ENCODE data around the gene CD84. TPM values are rescaled to one million over a fixed set of nuclear protein-coding genes. Genes with fewer than 3 reads are reported as not detected.

The CD84 gene
- polyA plus RNA-seq, 1 of the 3 experiments (the other 2 are of a cell fraction) = not detected

DNA sequence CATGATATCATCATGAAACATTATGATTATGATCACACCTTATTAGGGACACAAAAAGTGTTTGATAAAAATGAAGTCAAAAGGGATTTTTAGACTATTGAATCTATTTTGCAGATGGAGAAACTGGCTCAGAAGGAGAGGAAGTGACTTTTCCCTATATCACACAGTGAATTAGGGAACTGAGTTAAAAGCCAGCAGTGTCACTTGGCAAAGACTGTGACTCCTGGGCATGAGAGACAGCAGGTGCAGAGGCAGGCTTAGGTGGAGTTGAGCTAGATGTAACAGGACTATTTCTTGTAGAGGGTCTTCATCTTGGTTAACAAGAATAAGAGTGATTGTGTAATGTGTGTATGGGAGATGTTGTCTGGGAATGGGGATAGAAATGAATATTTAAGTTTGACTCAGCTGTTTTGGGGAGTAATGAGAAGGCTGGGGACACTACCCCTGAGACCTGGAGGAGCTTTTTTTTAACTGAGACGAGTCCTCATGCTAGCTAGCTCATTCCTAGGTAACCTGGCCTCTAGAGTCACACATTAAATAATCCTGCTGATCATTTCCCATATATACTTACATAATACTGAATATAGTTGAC, 1.0 kb upstream of the CD84 start:
- H3K27me3 ChIP-seq (ENCODE audit: insufficient read depth) = no peaks in the 10 kb centered on the region
- no peak overlapping the region for H3K4me2 ChIP-seq
- H3K9me2 ChIP-seq = 0 out of 2 replicates have a peak, but pooled peaks cover 3% of the 10 kb centered on the region
- H3K4me3 ChIP-seq (ENCODE audit: low read depth in 2 of 2, low read length in 1 of 2) = no peak overlapping the region
- no peak for TF ChIP-seq RXRA (IDR thresholded peaks at IDR 0.05; ENCODE audit: borderline replicate concordance, low read depth)
- TF ChIP-seq SMC3 (IDR thresholded peaks at IDR 0.05; ENCODE audit: low read depth, low read length) = no peak
- no peak for TF ChIP-seq FOXJ3 (CRISPR knock-in tag; IDR thresholded peaks at IDR 0.05)
- no peak for TF ChIP-seq GATA2 (CRISPR knock-in tag; IDR thresholded peaks at IDR 0.05)
- no peak for TF ChIP-seq EP300 (IDR thresholded peaks at IDR 0.05; ENCODE audit: borderline replicate concordance in 1 of 2, low read depth in 1 of 2, low read length in 1 of 2)
- no peak for TF ChIP-seq EZH2phosphoT487 (IDR thresholded peaks at IDR 0.05; ENCODE audit: borderline replicate concordance, low read depth)
- no peak for TF ChIP-seq TEAD4 (IDR thresholded peaks at IDR 0.05; ENCODE audit: borderline replicate concordance, insufficient read depth)
- TF ChIP-seq, protein P1, sequence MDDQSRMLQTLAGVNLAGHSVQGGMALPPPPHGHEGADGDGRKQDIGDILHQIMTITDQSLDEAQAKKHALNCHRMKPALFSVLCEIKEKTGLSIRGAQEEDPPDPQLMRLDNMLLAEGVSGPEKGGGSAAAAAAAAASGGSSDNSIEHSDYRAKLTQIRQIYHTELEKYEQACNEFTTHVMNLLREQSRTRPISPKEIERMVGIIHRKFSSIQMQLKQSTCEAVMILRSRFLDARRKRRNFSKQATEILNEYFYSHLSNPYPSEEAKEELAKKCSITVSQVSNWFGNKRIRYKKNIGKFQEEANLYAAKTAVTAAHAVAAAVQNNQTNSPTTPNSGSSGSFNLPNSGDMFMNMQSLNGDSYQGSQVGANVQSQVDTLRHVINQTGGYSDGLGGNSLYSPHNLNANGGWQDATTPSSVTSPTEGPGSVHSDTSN (IDR thresholded peaks at IDR 0.05) = no peak
- no peaks in the 10 kb centered on the region for H3F3A ChIP-seq (replicated peaks; ENCODE audit: insufficient read depth)
- no peak overlapping the region for H3K27ac ChIP-seq (ENCODE audit: low read depth in 2 of 2, low read length in 1 of 2)
- no peaks in the 10 kb centered on the region for H4K20me1 ChIP-seq (ENCODE audit: insufficient read depth)
- H2AFZ ChIP-seq (ENCODE audit: low read depth) = no peak overlapping the region
- no peaks in the 10 kb centered on the region for H3K79me2 ChIP-seq (ENCODE audit: insufficient read depth)
- no peaks in the 10 kb centered on the region for H3K36me3 ChIP-seq (replicated peaks in 1 of 2; ENCODE audit: control insufficient read depth in 1 of 2, insufficient read depth in 2 of 2, low read length in 1 of 2)
- no peak for DNase-seq
- ChIA-PET CTCF (no interaction called here), POLR2A (no interaction called here)
- no peaks in the 10 kb centered on the region for H3K4me1 ChIP-seq (ENCODE audit: control insufficient read depth in 1 of 2, insufficient read depth in 2 of 2, low read depth in 1 of 2, low read length in 1 of 2)
- 0% methylated on average over 1 of the region's 1 CpG for WGBS (ENCODE audit: low lambda C conversion rate)
- no peak overlapping the region for H3K9ac ChIP-seq
- H3K9me3 ChIP-seq = no peaks in the 10 kb centered on the region

DNA sequence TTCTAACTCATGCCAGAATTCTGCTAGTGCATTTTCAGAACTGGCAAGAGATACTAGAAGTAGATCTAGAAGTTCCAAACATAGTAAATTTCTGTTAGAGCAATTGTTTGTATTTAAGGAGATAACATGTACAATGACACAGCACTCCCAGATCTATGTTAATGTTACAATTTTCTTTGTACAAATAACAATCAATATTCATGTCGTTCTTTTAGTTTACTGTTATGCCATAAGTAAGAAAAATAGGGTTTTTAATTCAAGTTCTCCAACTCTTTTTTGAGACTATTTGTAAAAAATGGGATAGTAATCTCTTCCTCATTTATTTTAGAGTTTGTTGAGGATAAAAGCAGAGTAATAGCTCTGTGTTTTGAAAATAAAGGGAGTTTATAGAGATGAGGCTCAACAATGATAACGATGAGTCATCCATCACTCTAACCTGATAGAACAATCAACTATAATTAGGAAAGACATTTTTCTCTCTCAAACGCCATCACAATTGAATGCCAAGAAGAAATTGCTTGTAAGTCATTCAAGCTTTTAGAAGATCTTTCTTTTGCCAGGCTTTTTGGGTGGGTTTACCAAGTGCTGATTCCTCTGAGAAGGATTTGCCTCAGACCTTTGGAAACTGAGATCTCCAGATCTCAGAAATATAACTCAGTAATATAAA, 638 bp downstream of the CD84 start:
- 0 out of 2 replicates have a peak, but pooled peaks cover 3% of the 10 kb centered on the region for H3K9me2 ChIP-seq
- no peaks in the 10 kb centered on the region for H3K27me3 ChIP-seq (ENCODE audit: insufficient read depth)
- H3K79me2 ChIP-seq (ENCODE audit: insufficient read depth) = no peaks in the 10 kb centered on the region
- no peak overlapping the region for H3K9ac ChIP-seq
- no peak for DNase-seq
- no peaks in the 10 kb centered on the region for H4K20me1 ChIP-seq (ENCODE audit: insufficient read depth)
- WGBS (ENCODE audit: low lambda C conversion rate) = 4% methylated on average over 3 of the region's 3 CpGs
- H3K4me1 ChIP-seq (ENCODE audit: control insufficient read depth in 1 of 2, insufficient read depth in 2 of 2, low read depth in 1 of 2, low read length in 1 of 2) = no peaks in the 10 kb centered on the region
- POLR2A ChIA-PET = no interaction called here
- no peak overlapping the region for H3K4me2 ChIP-seq
- no peak overlapping the region for H3K4me3 ChIP-seq (ENCODE audit: low read depth in 2 of 2, low read length in 1 of 2)
- H3F3A ChIP-seq (replicated peaks; ENCODE audit: insufficient read depth) = no peaks in the 10 kb centered on the region
- no peaks in the 10 kb centered on the region for H3K9me3 ChIP-seq
- CTCF ChIA-PET = no interaction called here
- no peak overlapping the region for H3K27ac ChIP-seq (ENCODE audit: low read depth in 2 of 2, low read length in 1 of 2)
- no peak overlapping the region for H2AFZ ChIP-seq (ENCODE audit: low read depth)
- H3K36me3 ChIP-seq (replicated peaks in 1 of 2; ENCODE audit: control insufficient read depth in 1 of 2, insufficient read depth in 2 of 2, low read length in 1 of 2) = no peaks in the 10 kb centered on the region
- TF ChIP-seq GATA2 (CRISPR knock-in tag; IDR thresholded peaks at IDR 0.05) (no peak), FOSL2 (IDR thresholded peaks at IDR 0.05; ENCODE audit: borderline replicate concordance, low read depth) (no peak), MXI1 (IDR thresholded peaks at IDR 0.05; ENCODE audit: low read depth, low read length) (no peak), FOXJ3 (CRISPR knock-in tag; IDR thresholded peaks at IDR 0.05) (no peak), CHD2 (IDR thresholded peaks at IDR 0.05; ENCODE audit: low read length, partially characterized antibody) (no peak), RAD21 (IDR thresholded peaks at IDR 0.05; ENCODE audit: low read length) (no peak), FOXM1 (IDR thresholded peaks at IDR 0.05; ENCODE audit: low read depth) (no peak), JUND (IDR thresholded peaks at IDR 0.05) (no peak), EP300 (IDR thresholded peaks at IDR 0.05; ENCODE audit: borderline replicate concordance in 1 of 2, low read depth in 1 of 2, low read length in 1 of 2) (no peak), RFX5 (IDR thresholded peaks at IDR 0.05; ENCODE audit: low read length) (no peak)
- TF ChIP-seq, protein P2, sequence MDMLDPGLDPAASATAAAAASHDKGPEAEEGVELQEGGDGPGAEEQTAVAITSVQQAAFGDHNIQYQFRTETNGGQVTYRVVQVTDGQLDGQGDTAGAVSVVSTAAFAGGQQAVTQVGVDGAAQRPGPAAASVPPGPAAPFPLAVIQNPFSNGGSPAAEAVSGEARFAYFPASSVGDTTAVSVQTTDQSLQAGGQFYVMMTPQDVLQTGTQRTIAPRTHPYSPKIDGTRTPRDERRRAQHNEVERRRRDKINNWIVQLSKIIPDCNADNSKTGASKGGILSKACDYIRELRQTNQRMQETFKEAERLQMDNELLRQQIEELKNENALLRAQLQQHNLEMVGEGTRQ (IDR thresholded peaks at IDR 0.05; ENCODE audit: borderline replicate concordance, low read depth, low read length) = no peak
- TF ChIP-seq, protein P3, sequence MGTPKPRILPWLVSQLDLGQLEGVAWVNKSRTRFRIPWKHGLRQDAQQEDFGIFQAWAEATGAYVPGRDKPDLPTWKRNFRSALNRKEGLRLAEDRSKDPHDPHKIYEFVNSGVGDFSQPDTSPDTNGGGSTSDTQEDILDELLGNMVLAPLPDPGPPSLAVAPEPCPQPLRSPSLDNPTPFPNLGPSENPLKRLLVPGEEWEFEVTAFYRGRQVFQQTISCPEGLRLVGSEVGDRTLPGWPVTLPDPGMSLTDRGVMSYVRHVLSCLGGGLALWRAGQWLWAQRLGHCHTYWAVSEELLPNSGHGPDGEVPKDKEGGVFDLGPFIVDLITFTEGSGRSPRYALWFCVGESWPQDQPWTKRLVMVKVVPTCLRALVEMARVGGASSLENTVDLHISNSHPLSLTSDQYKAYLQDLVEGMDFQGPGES (IDR thresholded peaks at IDR 0.05; ENCODE audit: low read depth, low read length) = no peak
- TF ChIP-seq, protein P1 (IDR thresholded peaks at IDR 0.05) = no peak
- TF ChIP-seq, protein P4, sequence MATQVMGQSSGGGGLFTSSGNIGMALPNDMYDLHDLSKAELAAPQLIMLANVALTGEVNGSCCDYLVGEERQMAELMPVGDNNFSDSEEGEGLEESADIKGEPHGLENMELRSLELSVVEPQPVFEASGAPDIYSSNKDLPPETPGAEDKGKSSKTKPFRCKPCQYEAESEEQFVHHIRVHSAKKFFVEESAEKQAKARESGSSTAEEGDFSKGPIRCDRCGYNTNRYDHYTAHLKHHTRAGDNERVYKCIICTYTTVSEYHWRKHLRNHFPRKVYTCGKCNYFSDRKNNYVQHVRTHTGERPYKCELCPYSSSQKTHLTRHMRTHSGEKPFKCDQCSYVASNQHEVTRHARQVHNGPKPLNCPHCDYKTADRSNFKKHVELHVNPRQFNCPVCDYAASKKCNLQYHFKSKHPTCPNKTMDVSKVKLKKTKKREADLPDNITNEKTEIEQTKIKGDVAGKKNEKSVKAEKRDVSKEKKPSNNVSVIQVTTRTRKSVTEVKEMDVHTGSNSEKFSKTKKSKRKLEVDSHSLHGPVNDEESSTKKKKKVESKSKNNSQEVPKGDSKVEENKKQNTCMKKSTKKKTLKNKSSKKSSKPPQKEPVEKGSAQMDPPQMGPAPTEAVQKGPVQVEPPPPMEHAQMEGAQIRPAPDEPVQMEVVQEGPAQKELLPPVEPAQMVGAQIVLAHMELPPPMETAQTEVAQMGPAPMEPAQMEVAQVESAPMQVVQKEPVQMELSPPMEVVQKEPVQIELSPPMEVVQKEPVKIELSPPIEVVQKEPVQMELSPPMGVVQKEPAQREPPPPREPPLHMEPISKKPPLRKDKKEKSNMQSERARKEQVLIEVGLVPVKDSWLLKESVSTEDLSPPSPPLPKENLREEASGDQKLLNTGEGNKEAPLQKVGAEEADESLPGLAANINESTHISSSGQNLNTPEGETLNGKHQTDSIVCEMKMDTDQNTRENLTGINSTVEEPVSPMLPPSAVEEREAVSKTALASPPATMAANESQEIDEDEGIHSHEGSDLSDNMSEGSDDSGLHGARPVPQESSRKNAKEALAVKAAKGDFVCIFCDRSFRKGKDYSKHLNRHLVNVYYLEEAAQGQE (IDR thresholded peaks at IDR 0.05; ENCODE audit: low read depth, low read length) = no peak
